WERI-Rb-1 (cell line): ENCODE results near the gene ZSCAN31.

ENCODE experiments used
- DNase-seq: peaks from one replicate; pipeline ENCODE4 v3.0.0-alpha.2; 2020
- H3K27ac ChIP-seq: fragments of 250-450 bp; sonication (Bioruptor Pico); 2 replicates; pipeline ENCODE4 v1.5.1; 2020; ENCODE audit warnings: mild to moderate bottlenecking, moderate library complexity
- H3K27me3 ChIP-seq: fragments of 250-450 bp; sonication (Bioruptor Pico); 2 replicates; pipeline ENCODE4 v1.5.1; 2021; ENCODE audit warnings: mild to moderate bottlenecking, low read depth, moderate library complexity; ENCODE audit not compliant: insufficient read depth, severe bottlenecking
- H3K36me3 ChIP-seq: fragments of 250-450 bp; sonication (Bioruptor Pico); 2 replicates; pipeline ENCODE4 v1.5.1; 2020; ENCODE audit warnings: mild to moderate bottlenecking, moderate library complexity
- H3K4me3 ChIP-seq: 2 replicates; pipeline ENCODE4 v1.5.1; 2011; ENCODE audit warnings: low read depth, mild to moderate bottlenecking, control low read depth, low read length
- H3K9me3 ChIP-seq: fragments of 250-450 bp; sonication (Bioruptor Pico); 2 replicates; pipeline ENCODE4 v1.5.1; 2021; ENCODE audit warnings: mild to moderate bottlenecking, moderate library complexity; ENCODE audit not compliant: severe bottlenecking
- CTCF ChIP-seq: IDR thresholded peaks from 2 replicates; pipeline ENCODE4 v1.5.1; 2011; ENCODE audit warnings: low read depth, mild to moderate bottlenecking, control low read depth, inconsistent platforms, low read length

ZSCAN31 gene

GRCh38 chr6:28295326-28295725 is 40.6 kb downstream of the ZSCAN31 start:
- no peak for DNase-seq
- Histone ChIP-seq H3K9me3 (no peaks in the 10 kb centered on the region), H3K27ac (no peak overlapping the region), H3K4me3 (no peak overlapping the region), H3K36me3 (peaks cover 61% of the 10 kb centered on the region), H3K27me3 (no peaks in the 10 kb centered on the region)
- TF ChIP-seq CTCF: no peak

DNA sequence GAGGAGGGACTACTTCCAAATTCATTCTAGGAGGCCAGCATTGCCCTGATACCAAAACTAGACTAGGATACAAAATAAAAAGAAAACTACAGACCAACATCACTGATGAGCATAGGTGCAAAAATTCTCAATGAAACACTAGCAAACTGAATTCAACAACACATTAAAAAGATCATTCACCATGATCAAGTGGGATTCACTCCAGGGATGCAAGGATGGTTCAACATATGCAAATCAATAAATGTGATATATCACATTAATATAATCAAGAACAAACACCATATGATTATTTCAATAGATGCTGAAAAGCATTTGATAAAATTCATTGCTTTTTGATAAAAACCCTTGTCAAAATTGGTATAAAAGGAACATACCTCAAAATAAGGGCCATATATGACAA is 44.4 kb downstream of the ZSCAN31 start:
- DNase-seq: no peak
- Histone ChIP-seq H3K27ac (no peak overlapping the region), H3K9me3 (peaks cover 4% of the 10 kb centered on the region), H3K27me3 (no peaks in the 10 kb centered on the region), H3K4me3 (no peak overlapping the region), H3K36me3 (peaks cover 75% of the 10 kb centered on the region)
- no peak for TF ChIP-seq CTCF

- Histone ChIP-seq H3K36me3 (peaks cover 51% of the 10 kb centered on the region), H3K9me3 (no peaks in the 10 kb centered on the region), H3K4me3 (no peak overlapping the region), H3K27me3 (no peaks in the 10 kb centered on the region), H3K27ac (no peak overlapping the region)
- no peak for TF ChIP-seq CTCF
- DNase-seq: no peak
Measured at GRCh38 chr6:28282926-28283325, 53.0 kb downstream of the ZSCAN31 start.

- DNase-seq: peak; percentile 96
- H3K27ac ChIP-seq: peak within 1 kb of the TSS; percentile 75
- peaks cover 45% of the 10 kb centered on the region for H3K36me3 ChIP-seq
- no peaks in the 10 kb centered on the region for H3K9me3 ChIP-seq
- no peak for TF ChIP-seq CTCF
- no peaks in the 10 kb centered on the region for H3K27me3 ChIP-seq
- H3K4me3 ChIP-seq: peak within 1 kb of the TSS; percentile 98
Measured at GRCh38 chr6:28281288-28282064, 54.5 kb downstream of the ZSCAN31 start, which contains the start of gene PGBD1. PGBD1 (plus strand) TSS chr6:28281572; CDS start chr6:28283814, 2,242 bp downstream.

DNA sequence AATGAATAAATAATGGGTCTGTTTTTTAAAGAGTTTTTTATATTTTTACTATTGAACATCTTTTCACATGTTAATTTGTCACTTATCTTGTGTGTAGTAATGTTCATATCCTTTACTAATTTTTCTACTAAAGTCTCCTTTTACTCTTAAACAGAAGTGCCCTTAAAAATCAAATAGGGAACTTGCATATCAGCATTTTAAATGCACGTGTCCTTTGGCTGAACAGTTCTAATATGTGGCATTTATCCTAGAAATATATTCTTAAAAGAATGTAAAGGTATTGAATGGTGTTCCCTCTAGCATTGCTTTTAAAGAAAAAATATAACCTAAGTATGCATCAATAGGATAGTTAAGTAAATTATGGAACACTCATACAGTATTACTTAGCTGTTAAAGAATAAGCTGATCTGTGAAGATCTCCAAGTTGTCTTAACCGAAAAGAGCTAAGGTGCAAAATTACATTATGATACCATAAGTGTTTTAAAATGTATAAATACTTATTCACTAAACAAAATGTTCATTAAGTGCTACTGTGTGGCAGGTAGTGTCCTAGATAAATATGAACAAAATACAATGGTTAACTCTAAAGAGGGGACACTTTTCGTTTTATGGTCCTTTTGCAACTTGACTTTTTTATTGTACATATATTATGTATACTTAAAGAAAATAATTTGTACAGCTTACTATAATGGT is 55.2 kb downstream of the ZSCAN31 start:
- Histone ChIP-seq H3K27ac (peak overlapping the region; percentile 75), H3K36me3 (peaks cover 45% of the 10 kb centered on the region), H3K9me3 (no peaks in the 10 kb centered on the region), H3K27me3 (no peaks in the 10 kb centered on the region), H3K4me3 (peak overlapping the region; percentile 98)
- no peak for TF ChIP-seq CTCF
- no peak for DNase-seq
